H1 (cell line): ENCODE measurements around the gene CDC26. TPM values are rescaled to one million over a fixed set of nuclear protein-coding genes. Genes with fewer than 3 reads are reported as not detected.

ENCODE experiments used
- CTCF ChIA-PET: fragments of 300-600 bp; sonication (Branson Sonifier 250); formaldehyde crosslinking; loops from one replicate; lab custom pipeline; 2021; ENCODE audit not compliant: partially characterized antibody; lab: Charles Lee
- POLR2A ChIA-PET: fragments of 300-600 bp; sonication (Branson Sonifier 250); formaldehyde crosslinking; loops from one replicate; lab custom pipeline; 2021; ENCODE audit warnings: inconsistent platforms; ENCODE audit not compliant: partially characterized antibody; lab: Charles Lee
- DNase-seq, 2 experiments: peaks; one replicate each; pipeline versions ENCODE4 v3.0.0 to v3.0.0-alpha.2; 2010 to 2022; ENCODE audit warnings: low spot score in 2 of 2, low read depth in 1 of 2, mixed read lengths in 1 of 2
- FAIRE-seq: peaks from 2 replicates; lab custom pipeline; 2011; peaks lifted over from hg19 to GRCh38; lab: Jason Lieb, UNC
- H2AFZ ChIP-seq: 2 replicates; pipeline ENCODE4 v1.8.1; 2012; ENCODE audit warnings: low read length, inconsistent platforms
- H2AK5ac ChIP-seq: 2 replicates; pipeline ENCODE4 v1.6.1; 2013; ENCODE audit warnings: low read depth, low read length
- H2BK120ac ChIP-seq: replicated peaks from 2 replicates; pipeline ENCODE3; 2013; ENCODE audit warnings: low read depth, low read length, inconsistent platforms
- H2BK12ac ChIP-seq: 2 replicates; pipeline ENCODE4 v1.6.1; 2013; ENCODE audit warnings: low read depth, low read length
- H2BK15ac ChIP-seq: 2 replicates; pipeline ENCODE4 v1.6.1; 2013; ENCODE audit warnings: low read length
- H2BK20ac ChIP-seq: 2 replicates; pipeline ENCODE4 v1.6.1; 2013; ENCODE audit warnings: low read length
- H2BK5ac ChIP-seq: 2 replicates; pipeline ENCODE4 v1.6.1; 2013; ENCODE audit warnings: low read depth, low read length
- H3K14ac ChIP-seq: 2 replicates; pipeline ENCODE4 v1.6.1; 2013; ENCODE audit warnings: inconsistent platforms; ENCODE audit not compliant: insufficient read length
- H3K18ac ChIP-seq: 2 replicates; pipeline ENCODE4 v1.6.1; 2013; ENCODE audit warnings: low read length; ENCODE audit errors: extremely low read depth
- H3K23ac ChIP-seq: 2 replicates; pipeline ENCODE4 v1.6.1; 2013; ENCODE audit warnings: inconsistent platforms; ENCODE audit not compliant: insufficient read length
- H3K23me2 ChIP-seq: 2 replicates; pipeline ENCODE4 v1.6.1; 2013; ENCODE audit warnings: low read depth, low read length
- H3K27ac ChIP-seq: 2 replicates; pipeline ENCODE4 v1.6.1; 2011; ENCODE audit warnings: low read depth, low read length, inconsistent platforms
- H3K27me3 ChIP-seq, 4 experiments: replicated peaks in 1 of 4; 1 replicate in 1 of 4; 2 replicates in 3 of 4; pipeline versions ENCODE4 v1.6.1 to v1.8.1; 2011 to 2013; ENCODE audit warnings: low read length in 3 of 4, mild to moderate bottlenecking in 3 of 4, inconsistent platforms in 2 of 4, mixed read lengths in 2 of 4, moderate library complexity in 1 of 4; ENCODE audit not compliant: control insufficient read depth in 3 of 4, insufficient read depth in 3 of 4; ENCODE audit errors: extremely low read depth in 1 of 4
- H3K36me3 ChIP-seq, 4 experiments: 2 replicates each; pipeline versions ENCODE4 v1.6.1 to v1.8.1; 2011 to 2013; ENCODE audit warnings: mild to moderate bottlenecking in 4 of 4, low read length in 3 of 4, moderate library complexity in 2 of 4, control low read depth in 1 of 4, inconsistent platforms in 1 of 4; ENCODE audit not compliant: insufficient read depth in 4 of 4, control insufficient read depth in 2 of 4
- H3K4ac ChIP-seq: replicated peaks from 2 replicates; pipeline ENCODE3; 2013; ENCODE audit warnings: low read length, low read depth, mixed read lengths, inconsistent platforms; ENCODE audit not compliant: insufficient read length
- H3K4me1 ChIP-seq, 4 experiments: replicated peaks in 1 of 4; 1 replicate in 1 of 4; 2 replicates in 3 of 4; pipeline versions ENCODE4 v1.6.1 to v1.8.1; 2011 to 2013; ENCODE audit warnings: low read length in 3 of 4, inconsistent platforms in 2 of 4, mixed read lengths in 1 of 4; ENCODE audit not compliant: insufficient read depth in 4 of 4, control insufficient read depth in 3 of 4
- H3K4me2 ChIP-seq, 2 experiments: 2 replicates each; pipeline versions ENCODE4 v1.6.1 to v1.8.1; 2011 to 2013; ENCODE audit warnings: low read depth in 2 of 2, low read length in 2 of 2, control low read depth in 1 of 2, inconsistent platforms in 1 of 2, mild to moderate bottlenecking in 1 of 2; ENCODE audit not compliant: insufficient read depth in 1 of 2
- H3K4me3 ChIP-seq, 4 experiments: fragments of 200-600, 300-600 bp in 1 of 4; sonication (generic), shearing (Covaris generic), sonication (Bioruptor Twin) in 1 of 4; 2 replicates each; pipeline versions ENCODE4 v1.5.1 to v1.8.1; 2011 to 2016; ENCODE audit warnings: low read length in 4 of 4, low read depth in 3 of 4, control low read depth in 2 of 4, inconsistent platforms in 2 of 4, mild to moderate bottlenecking in 2 of 4, mixed read lengths in 1 of 4, moderate library complexity in 1 of 4; ENCODE audit not compliant: insufficient read depth in 2 of 4; ENCODE audit errors: extremely low read depth in 1 of 4
- H3K56ac ChIP-seq: replicated peaks from 2 replicates; pipeline ENCODE3; 2013; ENCODE audit warnings: low read depth, mild to moderate bottlenecking, mixed read lengths, low read length, inconsistent platforms; ENCODE audit not compliant: insufficient read length
- H3K79me1 ChIP-seq: 2 replicates; pipeline ENCODE4 v1.6.1; 2013; ENCODE audit warnings: low read depth, low read length, control low read depth
- H3K79me2 ChIP-seq, 2 experiments: 2 replicates each; pipeline versions ENCODE4 v1.6.1 to v1.8.1; 2012 to 2013; ENCODE audit warnings: low read length in 2 of 2, mild to moderate bottlenecking in 2 of 2, inconsistent platforms in 1 of 2; ENCODE audit not compliant: insufficient read depth in 2 of 2, control insufficient read depth in 1 of 2
- H3K9ac ChIP-seq, 4 experiments: replicated peaks in 1 of 4; 1 replicate in 1 of 4; 2 replicates in 3 of 4; pipeline versions ENCODE4 v1.6.1 to v1.8.1; 2011 to 2013; ENCODE audit warnings: low read depth in 3 of 4, low read length in 3 of 4, control low read depth in 2 of 4, mild to moderate bottlenecking in 2 of 4, moderate library complexity in 2 of 4, inconsistent platforms in 1 of 4; ENCODE audit errors: extremely low read depth in 1 of 4
- H3K9me3 ChIP-seq, 2 experiments: 2 replicates each; pipeline versions ENCODE4 v1.6.1 to v1.8.1; 2012 to 2013; ENCODE audit warnings: mild to moderate bottlenecking in 2 of 2, moderate library complexity in 2 of 2, control low read depth in 1 of 2, inconsistent platforms in 1 of 2, low read depth in 1 of 2, low read length in 1 of 2, mixed read lengths in 1 of 2; ENCODE audit not compliant: insufficient read depth in 2 of 2
- H4K20me1 ChIP-seq, 2 experiments: replicated peaks in 1 of 2; 2 replicates each; pipeline versions ENCODE3 to v1.8.1; 2011 to 2013; ENCODE audit warnings: inconsistent platforms in 2 of 2, low read length in 2 of 2, mild to moderate bottlenecking in 1 of 2; ENCODE audit not compliant: insufficient read depth in 2 of 2, control insufficient read depth in 1 of 2
- H4K5ac ChIP-seq: 2 replicates; pipeline ENCODE4 v1.6.1; 2013; ENCODE audit warnings: low read length, low read depth, mixed read lengths, inconsistent platforms; ENCODE audit not compliant: insufficient read length
- H4K8ac ChIP-seq: 2 replicates; pipeline ENCODE4 v1.8.0; 2013; ENCODE audit warnings: mild to moderate bottlenecking, moderate library complexity, low read length, inconsistent platforms; ENCODE audit not compliant: insufficient read depth; ENCODE audit errors: extremely low read depth
- H4K91ac ChIP-seq: replicated peaks from 2 replicates; pipeline ENCODE3; 2013; ENCODE audit warnings: low read length, mixed read lengths, inconsistent platforms; ENCODE audit not compliant: insufficient read length
- EP300 ChIP-seq, 2 experiments: IDR thresholded peaks; 1 replicate in 1 of 2; 2 replicates in 1 of 2; pipeline ENCODE4 v1.6.1; 2011 to 2012; ENCODE audit warnings: low read depth in 2 of 2, low read length in 2 of 2, mild to moderate bottlenecking in 2 of 2, borderline replicate concordance in 1 of 2, inconsistent platforms in 1 of 2, moderate library complexity in 1 of 2
- POLR2A ChIP-seq, 2 experiments: IDR thresholded peaks; 1 replicate in 1 of 2; 2 replicates in 1 of 2; pipeline ENCODE4 v1.6.1; 2011; ENCODE audit warnings: low read depth in 2 of 2, low read length in 2 of 2, mild to moderate bottlenecking in 2 of 2; ENCODE audit errors: control extremely low read depth in 1 of 2
- SUZ12 ChIP-seq: fragments of 200-600 bp; sonication (generic); IDR thresholded peaks from 2 replicates; pipeline ENCODE4 v1.6.1; 2012; ENCODE audit warnings: mild to moderate bottlenecking, inconsistent platforms, low read length, moderate library complexity, mixed read lengths
- WGBS, 2 experiments: shearing (Covaris generic) in 1 of 2; methylation state at CpG; one replicate each; pipeline versions ENCODE4 v1.1.6 to v1.1.7; 2013 to 2015; ENCODE audit warnings: low lambda C conversion rate in 2 of 2, mixed read lengths in 2 of 2, inconsistent platforms in 1 of 2, low coverage in 1 of 2, missing lambda C conversion rate in 1 of 2; ENCODE audit not compliant: insufficient replicate concordance in 2 of 2, insufficient coverage in 1 of 2, insufficient read length in 1 of 2; ENCODE audit errors: extremely low coverage in 1 of 2, missing lambda C conversion rate in 1 of 2; 5-methylcytosine and 5-hydroxymethylcytosine counted together
- polyA plus RNA-seq, 7 experiments: library from polyadenylated mRNA; depleted of rRNA in 3 of 7; stranded (reverse) in 5 of 7; unstranded in 2 of 7; fragments of >200 nt in 5 of 7; fragments of 200-250 nt in 2 of 7; gene quantifications; 1 replicate in 5 of 7; 2 replicates in 1 of 7; 4 replicates in 1 of 7; pipeline versions ENCODE4 v1.2.1 to v1.2.3, GENCODE V29; 2011 to 2013; ENCODE audit warnings: missing spikeins in 2 of 7, mixed read lengths in 2 of 7
- total RNA-seq: library from RNA; stranded (reverse); fragmentation: NEBNext Ultra II Directional; extraction: Animal tissue kit (Norgen Biotek cat#: 25700); gene quantifications from 2 replicates; pipeline ENCODE4 v1.2.1, GENCODE V29; 2021
- TF ChIP-seq, protein P1 (sequence below), 3 experiments: IDR thresholded peaks; 1 replicate in 2 of 3; 2 replicates in 1 of 3; pipeline versions ENCODE4 v1.5.1 to v1.6.1; 2011; ENCODE audit warnings: low read length in 3 of 3, mild to moderate bottlenecking in 3 of 3, inconsistent platforms in 2 of 3, low read depth in 1 of 3, moderate library complexity in 1 of 3; ENCODE audit not compliant: insufficient read depth in 1 of 3; ENCODE audit errors: control extremely low read depth in 1 of 3
- TF ChIP-seq, protein P2 (sequence below): IDR thresholded peaks from 2 replicates; pipeline ENCODE4 v1.6.1; 2011; ENCODE audit warnings: low read length, improper control_type of control experiment
- TF ChIP-seq, protein P3 (sequence below): IDR thresholded peaks from 2 replicates; pipeline ENCODE4 v1.6.1; 2011; ENCODE audit warnings: low read depth, mild to moderate bottlenecking, low read length; ENCODE audit not compliant: insufficient read depth

The CDC26 gene
- total and polyA plus RNA-seq, 2 of the 8 experiments (the other 6 are each of a cell fraction or from before 2014, with no cell fraction given) = 31.5 to 41.9 TPM

DNA sequence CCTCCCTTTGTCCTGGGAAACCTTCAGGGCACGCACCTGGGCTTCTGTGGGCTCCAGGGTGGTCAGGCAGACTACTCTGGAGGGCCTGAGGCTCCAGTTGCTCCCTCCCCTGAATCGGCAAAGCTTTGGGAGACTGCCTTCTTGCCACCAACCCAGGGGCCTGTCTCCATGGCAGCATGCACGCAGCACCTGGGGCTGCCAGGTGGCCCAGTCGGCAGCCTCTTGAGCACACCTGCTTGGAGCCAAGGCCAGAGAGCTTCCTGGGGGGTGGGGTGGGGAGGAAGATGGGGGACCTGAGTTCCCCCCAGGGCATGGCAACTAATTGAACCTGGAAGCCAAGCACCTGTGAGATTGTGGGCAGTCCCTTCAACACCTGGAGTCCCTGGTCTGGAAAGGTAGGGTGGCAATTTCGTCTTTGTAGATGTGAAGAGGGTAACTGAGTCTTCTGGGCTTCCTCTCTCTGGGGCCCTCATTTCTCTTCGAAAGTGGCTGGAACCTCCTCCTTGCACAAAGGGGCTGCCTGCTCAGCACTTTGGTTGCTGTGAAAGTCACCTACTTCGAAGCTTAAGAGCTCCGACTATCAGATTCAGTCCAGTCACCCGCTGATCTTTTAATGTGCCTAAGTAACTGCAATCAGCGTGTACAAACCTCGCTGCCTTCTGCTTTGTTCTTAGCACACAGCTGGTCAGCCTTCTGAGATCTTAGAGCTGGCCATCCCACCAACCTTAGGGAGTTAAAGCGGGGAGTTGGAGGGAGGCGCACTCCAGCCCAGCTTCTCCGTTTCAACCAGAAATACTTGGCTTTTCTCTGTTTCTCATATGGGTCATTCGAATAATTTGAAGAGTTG, 23.8 kb upstream of the CDC26 start:
- Histone ChIP-seq H3K4ac (no peak overlapping the region), H3K4me3 (no peak overlapping the region), H3K27me3 (peaks cover 0 to 2% (median 0%) of the 10 kb centered on the region in 4 experiments; a peak in 1 of 7 replicates), H3K4me2 (no peak overlapping the region), H3K27ac (no peak overlapping the region), H2BK15ac (no peak overlapping the region), H3K23ac (no peak overlapping the region), H2BK5ac (no peak overlapping the region), H3K9ac (no peak overlapping the region), H4K20me1 (peaks cover 0 to 1% of the 10 kb centered on the region in 2 experiments), H3K79me2 (no peaks in the 10 kb centered on the region), H3K23me2 (no peaks in the 10 kb centered on the region), H3K4me1 (0 out of 7 replicates have a peak, but pooled peaks cover 0 to 4% (median 0%) of the 10 kb centered on the region in 4 experiments), H3K14ac (no peak overlapping the region), H2AFZ (no peak overlapping the region), H2BK20ac (no peak overlapping the region), H3K18ac (no peak overlapping the region), H3K9me3 (no peaks in the 10 kb centered on the region), H3K56ac (no peak overlapping the region), H4K91ac (no peak overlapping the region), H4K8ac (peak overlapping the region; percentile 83; the same call in 1 of the 2 replicates), H2BK120ac (no peak overlapping the region), H4K5ac (no peak overlapping the region), H2AK5ac (no peak overlapping the region), H2BK12ac (no peak overlapping the region), H3K79me1 (no peaks in the 10 kb centered on the region), H3K36me3 (no peaks in the 10 kb centered on the region)
- DNase-seq (no peak), FAIRE-seq (no peak)
- CTCF ChIA-PET = interaction anchor here (0.6 to 3.1 kb wide), 6 partner anchors 11 to 359 kb away, joined by 3 to 16 read pairs (median 3); no protein-coding TSS in a partner anchor
- POLR2A ChIA-PET = interaction anchor here (0.6 to 2.1 kb wide), 3 partner anchors 9 to 51 kb away, joined by 3 to 6 read pairs (median 3); no protein-coding TSS in a partner anchor
- 90% methylated on average over 15 of the region's 15 CpGs; no CpG with 5 or more reads in 1 of the 2 experiments for WGBS, 2 experiments
- no peak for TF ChIP-seq EP300 (IDR thresholded peaks at IDR 0.05; ENCODE audit: borderline replicate concordance in 1 of 2, low read depth in 2 of 2, low read length in 2 of 2)
- TF ChIP-seq, protein P1, sequence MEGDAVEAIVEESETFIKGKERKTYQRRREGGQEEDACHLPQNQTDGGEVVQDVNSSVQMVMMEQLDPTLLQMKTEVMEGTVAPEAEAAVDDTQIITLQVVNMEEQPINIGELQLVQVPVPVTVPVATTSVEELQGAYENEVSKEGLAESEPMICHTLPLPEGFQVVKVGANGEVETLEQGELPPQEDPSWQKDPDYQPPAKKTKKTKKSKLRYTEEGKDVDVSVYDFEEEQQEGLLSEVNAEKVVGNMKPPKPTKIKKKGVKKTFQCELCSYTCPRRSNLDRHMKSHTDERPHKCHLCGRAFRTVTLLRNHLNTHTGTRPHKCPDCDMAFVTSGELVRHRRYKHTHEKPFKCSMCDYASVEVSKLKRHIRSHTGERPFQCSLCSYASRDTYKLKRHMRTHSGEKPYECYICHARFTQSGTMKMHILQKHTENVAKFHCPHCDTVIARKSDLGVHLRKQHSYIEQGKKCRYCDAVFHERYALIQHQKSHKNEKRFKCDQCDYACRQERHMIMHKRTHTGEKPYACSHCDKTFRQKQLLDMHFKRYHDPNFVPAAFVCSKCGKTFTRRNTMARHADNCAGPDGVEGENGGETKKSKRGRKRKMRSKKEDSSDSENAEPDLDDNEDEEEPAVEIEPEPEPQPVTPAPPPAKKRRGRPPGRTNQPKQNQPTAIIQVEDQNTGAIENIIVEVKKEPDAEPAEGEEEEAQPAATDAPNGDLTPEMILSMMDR (IDR thresholded peaks at IDR 0.05; ENCODE audit: control extremely low read depth in 1 of 3, insufficient read depth in 1 of 3, low read depth in 1 of 3, low read length in 3 of 3) = no peak
- TF ChIP-seq, protein P2, sequence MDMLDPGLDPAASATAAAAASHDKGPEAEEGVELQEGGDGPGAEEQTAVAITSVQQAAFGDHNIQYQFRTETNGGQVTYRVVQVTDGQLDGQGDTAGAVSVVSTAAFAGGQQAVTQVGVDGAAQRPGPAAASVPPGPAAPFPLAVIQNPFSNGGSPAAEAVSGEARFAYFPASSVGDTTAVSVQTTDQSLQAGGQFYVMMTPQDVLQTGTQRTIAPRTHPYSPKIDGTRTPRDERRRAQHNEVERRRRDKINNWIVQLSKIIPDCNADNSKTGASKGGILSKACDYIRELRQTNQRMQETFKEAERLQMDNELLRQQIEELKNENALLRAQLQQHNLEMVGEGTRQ = no peak
- no peak for TF ChIP-seq POLR2A (IDR thresholded peaks at IDR 0.05; ENCODE audit: control extremely low read depth in 1 of 2, low read depth in 2 of 2, low read length in 2 of 2)
- TF ChIP-seq SUZ12 = no peak
- TF ChIP-seq, protein P3, sequence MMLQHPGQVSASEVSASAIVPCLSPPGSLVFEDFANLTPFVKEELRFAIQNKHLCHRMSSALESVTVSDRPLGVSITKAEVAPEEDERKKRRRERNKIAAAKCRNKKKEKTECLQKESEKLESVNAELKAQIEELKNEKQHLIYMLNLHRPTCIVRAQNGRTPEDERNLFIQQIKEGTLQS = no peak
